Measurements from ENCODE around the gene GPR15. TPM values are rescaled to one million over a fixed set of nuclear protein-coding genes. Genes with fewer than 3 reads are reported as not detected.

The GPR15 gene
- total and polyA plus RNA-seq, 2 donors (not counting 3 experiments of a cell fraction or from before 2014, with no cell fraction given): not detected

GRCh38 chr3:98554580-98554979 lies 22.8 kb downstream of the GPR15 start:
- TF ChIP-seq FOS (IDR thresholded peaks at IDR 0.05; ENCODE audit: borderline replicate concordance, insufficient read depth, low read length) (no peak), MAX (IDR thresholded peaks at IDR 0.05; ENCODE audit: insufficient read depth, insufficient read length) (no peak), GATA2 (IDR thresholded peaks at IDR 0.05; ENCODE audit: insufficient read depth, insufficient read length, low read depth, low read length) (no peak), POLR2AphosphoS5 (IDR thresholded peaks at IDR 0.05; ENCODE audit: insufficient read depth, low read depth, low read length) (no peak), JUN (IDR thresholded peaks at IDR 0.05; ENCODE audit: borderline replicate concordance, insufficient read depth, insufficient read length, low read depth) (no peak), MYC (IDR thresholded peaks at IDR 0.05; ENCODE audit: low read depth, low read length) (no peak), EZH2 (IDR thresholded peaks at IDR 0.05; ENCODE audit: borderline replicate concordance, low read depth, low read length, severe bottlenecking) (no peak), POLR2A (IDR thresholded peaks at IDR 0.05; ENCODE audit: low read depth, low read length) (no peak), CTCF (IDR thresholded peaks at IDR 0.05; ENCODE audit: extremely low read depth in 1 of 2, insufficient read depth in 1 of 2, low read depth in 1 of 2, low read length in 2 of 2) (no peak)
- DNase-seq (ENCODE audit: low read depth, low spot score): no peak
- dilution Hi-C loops (cut with MboI; ENCODE audit: extremely low pct_ligation_motif_present, low sequenced_read_pairs): no loop called here
- ChIA-PET POLR2A (no interaction called here), CTCF (no interaction called here)
- Histone ChIP-seq H3K4me1 (ENCODE audit: control insufficient read depth, extremely low read depth, insufficient read depth, low read length) (no peaks in the 10 kb centered on the region), H4K20me1 (replicated peaks; ENCODE audit: control insufficient read depth, extremely low read depth, insufficient read depth, low read length) (no peaks in the 10 kb centered on the region), H2AFZ (ENCODE audit: low read depth, low read length) (no peak overlapping the region), H3K9ac (replicated peaks; ENCODE audit: extremely low read depth, insufficient read depth, low read length) (no peak overlapping the region), H3K27me3 (ENCODE audit: control insufficient read depth in 2 of 2, insufficient read depth in 2 of 2, low read length in 2 of 2) (peaks cover 26 to 55% of the 10 kb centered on the region in 2 experiments), H3K36me3 (ENCODE audit: control insufficient read depth in 2 of 2, extremely low read depth in 1 of 2, insufficient read depth in 2 of 2, low read length in 2 of 2) (no peaks in the 10 kb centered on the region), H3K4me2 (ENCODE audit: insufficient read depth, low read length) (no peak overlapping the region), H3K4me3 (replicated peaks in 1 of 3; ENCODE audit: insufficient read depth in 1 of 3, low read depth in 1 of 3, low read length in 3 of 3) (no peak overlapping the region), H3K9me1 (replicated peaks; ENCODE audit: control insufficient read depth, extremely low read depth, insufficient read depth, low read length) (no peaks in the 10 kb centered on the region), H3K27ac (ENCODE audit: insufficient read depth, low read depth, low read length) (no peak overlapping the region), H3K9me3 (replicated peaks; ENCODE audit: control insufficient read depth, insufficient read depth, low read length) (no peaks in the 10 kb centered on the region), H3K79me2 (ENCODE audit: control insufficient read depth, insufficient read depth, low read length) (no peaks in the 10 kb centered on the region)
- FAIRE-seq: no peak
- intact Hi-C loops (cut with micrococcal nuclease): no loop called here
- no TSS peak for BruUV-seq (replicated peaks)
